Neural progenitor cell (in vitro differentiated cells): ENCODE data around the gene AXIN2. TPM values are rescaled to one million over a fixed set of nuclear protein-coding genes. Genes with fewer than 3 reads are reported as not detected.

ENCODE experiments used
- DNase-seq: peaks from one replicate; pipeline ENCODE4 v3.0.0-alpha.2; 2016; ENCODE audit warnings: low spot score
- H2AFZ ChIP-seq: fragments of 200-600 bp; sonication (generic); replicated peaks from 2 replicates; pipeline ENCODE4 v1.6.1; 2016; ENCODE audit warnings: antibody characterized with exemption
- H3F3A ChIP-seq: fragments of 200-600 bp; sonication (generic); 2 replicates; pipeline ENCODE4 v1.6.1; 2016; ENCODE audit warnings: antibody characterized with exemption, low read depth
- H3K27ac ChIP-seq: fragments of 200-600 bp; sonication (generic); 2 replicates; pipeline ENCODE4 v1.5.1; 2016; ENCODE audit warnings: mild to moderate bottlenecking
- H3K27me3 ChIP-seq: fragments of 200-600 bp; sonication (generic); 2 replicates; pipeline ENCODE4 v1.6.1; 2016; ENCODE audit warnings: mild to moderate bottlenecking, moderate library complexity
- H3K36me3 ChIP-seq: fragments of 200-600 bp; sonication (generic); 2 replicates; pipeline ENCODE4 v1.5.1; 2016
- H3K4me1 ChIP-seq: fragments of 200-600 bp; sonication (generic); 2 replicates; pipeline ENCODE4 v1.6.1; 2016; ENCODE audit warnings: mixed run types
- H3K4me2 ChIP-seq: fragments of 200-600 bp; sonication (generic); 2 replicates; pipeline ENCODE4 v1.6.1; 2016
- H3K4me3 ChIP-seq: fragments of 200-600 bp; sonication (generic); 2 replicates; pipeline ENCODE4 v1.5.1; 2016
- H3K79me2 ChIP-seq: fragments of 200-600 bp; sonication (generic); 2 replicates; pipeline ENCODE4 v1.6.1; 2016; ENCODE audit warnings: low read depth
- H3K9ac ChIP-seq: fragments of 200-600 bp; sonication (generic); 2 replicates; pipeline ENCODE4 v1.6.1; 2016
- H3K9me3 ChIP-seq: fragments of 200-600 bp; sonication (generic); 2 replicates; pipeline ENCODE4 v1.5.1; 2016; ENCODE audit warnings: low read depth
- H4K20me1 ChIP-seq: fragments of 200-600 bp; sonication (generic); 2 replicates; pipeline ENCODE4 v1.6.1; 2016; ENCODE audit warnings: low read depth
- H3K27ac Mint-ChIP-seq: 3 replicates; pipeline ENCODE4 v1.8.0; 2021; ENCODE audit warnings: mixed read lengths
- H3K27me3 Mint-ChIP-seq: 2 replicates; pipeline ENCODE4 v1.8.0; 2022; ENCODE audit warnings: low read depth, mild to moderate bottlenecking, inconsistent platforms, moderate library complexity, mixed read lengths; ENCODE audit not compliant: insufficient read depth
- H3K36me3 Mint-ChIP-seq: 3 replicates; pipeline ENCODE4 v1.8.0; 2021; ENCODE audit warnings: mixed read lengths
- H3K4me1 Mint-ChIP-seq: 3 replicates; pipeline ENCODE4 v1.8.0; 2021; ENCODE audit warnings: mixed read lengths
- H3K4me3 Mint-ChIP-seq: 3 replicates; pipeline ENCODE4 v1.8.0; 2021; ENCODE audit warnings: mild to moderate bottlenecking, moderate library complexity, mixed read lengths
- H3K9me3 Mint-ChIP-seq: 3 replicates; pipeline ENCODE4 v1.8.0; 2020; ENCODE audit warnings: mixed read lengths
- CTCF ChIP-seq: fragments of 200-600 bp; sonication (generic); IDR thresholded peaks from 2 replicates; pipeline ENCODE4 v1.5.1; 2017; ENCODE audit warnings: antibody characterized with exemption, mild to moderate bottlenecking
- EZH2 ChIP-seq: fragments of 200-600 bp; sonication (generic); IDR thresholded peaks from 2 replicates; pipeline ENCODE4 v1.6.1; 2017; ENCODE audit warnings: antibody characterized with exemption, mild to moderate bottlenecking, moderate library complexity
- EZH2phosphoT487 ChIP-seq: fragments of 200-600 bp; sonication (generic); IDR thresholded peaks from 2 replicates; pipeline ENCODE4 v1.6.1; 2017; ENCODE audit warnings: antibody characterized with exemption
- total RNA-seq: library from RNA; depleted of rRNA; stranded (reverse); fragments of >200 nt; gene quantifications from 2 replicates; pipeline ENCODE4 v1.2.3, GENCODE V29; 2015; ENCODE audit warnings: low replicate concordance

AXIN2 gene
- total RNA-seq, 1 donor from 2014 or later = 22.0 TPM

GRCh38 chr17:65538675-65539529 lies 22.5 kb downstream of the AXIN2 start:
- Histone ChIP-seq H3K27me3 (no peaks in the 10 kb centered on the region), H4K20me1 (peaks cover 74% of the 10 kb centered on the region), H3K4me3 (peak overlapping the region; percentile 22), H3K9ac (no peak overlapping the region), H3K4me2 (peak overlapping the region; percentile 69), H3K27ac (peak overlapping the region; percentile 53), H3K9me3 (no peaks in the 10 kb centered on the region), H3K36me3 (peaks cover 7% of the 10 kb centered on the region), H3K79me2 (peaks cover 38% of the 10 kb centered on the region), H3F3A (peaks cover 21% of the 10 kb centered on the region), H2AFZ (no peak overlapping the region), H3K4me1 (peaks cover 23% of the 10 kb centered on the region)
- H3K4me3 Mint-ChIP-seq = peak overlapping the region; percentile 60
- TF ChIP-seq EZH2phosphoT487 (no peak), EZH2 (no peak), CTCF (no peak)
- H3K27ac Mint-ChIP-seq = peak overlapping the region; percentile 92
- H3K9me3 Mint-ChIP-seq = no peaks in the 10 kb centered on the region
- peak; percentile 47 for DNase-seq
- peaks cover 8% of the 10 kb centered on the region for H3K27me3 Mint-ChIP-seq
- peaks cover 83% of the 10 kb centered on the region for H3K4me1 Mint-ChIP-seq
- peaks cover 64% of the 10 kb centered on the region for H3K36me3 Mint-ChIP-seq

- TF ChIP-seq EZH2 (no peak), CTCF (no peak), EZH2phosphoT487 (no peak)
- Mint-ChIP-seq H3K4me3 (no peak overlapping the region), H3K27me3 (peaks cover 9% of the 10 kb centered on the region), H3K4me1 (peaks cover 85% of the 10 kb centered on the region), H3K36me3 (peaks cover 59% of the 10 kb centered on the region), H3K27ac (no peak overlapping the region), H3K9me3 (no peaks in the 10 kb centered on the region)
- Histone ChIP-seq H3K27ac (no peak overlapping the region), H4K20me1 (peaks cover 74% of the 10 kb centered on the region), H2AFZ (no peak overlapping the region), H3F3A (peaks cover 21% of the 10 kb centered on the region), H3K9ac (no peak overlapping the region), H3K4me1 (peaks cover 19% of the 10 kb centered on the region), H3K4me2 (no peak overlapping the region), H3K4me3 (no peak overlapping the region), H3K27me3 (no peaks in the 10 kb centered on the region), H3K36me3 (peaks cover 7% of the 10 kb centered on the region), H3K79me2 (peaks cover 30% of the 10 kb centered on the region), H3K9me3 (no peaks in the 10 kb centered on the region)
- no peak for DNase-seq
These were observed 23.4 kb downstream of the AXIN2 start for GRCh38 chr17:65537845-65538674.

- Histone ChIP-seq H3K79me2 (peaks cover 23% of the 10 kb centered on the region), H3K27me3 (no peaks in the 10 kb centered on the region), H4K20me1 (peaks cover 74% of the 10 kb centered on the region), H3K4me2 (no peak overlapping the region), H3K4me1 (peaks cover 19% of the 10 kb centered on the region), H3K9me3 (no peaks in the 10 kb centered on the region), H3K36me3 (peaks cover 7% of the 10 kb centered on the region), H3F3A (peaks cover 24% of the 10 kb centered on the region), H3K4me3 (no peak overlapping the region), H3K9ac (no peak overlapping the region), H2AFZ (no peak overlapping the region), H3K27ac (no peak overlapping the region)
- Mint-ChIP-seq H3K36me3 (peaks cover 55% of the 10 kb centered on the region), H3K4me3 (no peak overlapping the region), H3K9me3 (no peaks in the 10 kb centered on the region), H3K4me1 (peaks cover 86% of the 10 kb centered on the region), H3K27me3 (peaks cover 9% of the 10 kb centered on the region), H3K27ac (no peak overlapping the region)
- DNase-seq = no peak
- TF ChIP-seq EZH2phosphoT487 (no peak), EZH2 (no peak), CTCF (no peak)
These were observed 24.1 kb downstream of the AXIN2 start for GRCh38 chr17:65537343-65537844.
